Measurements from ENCODE around the gene CCDC177.
A peak's percentile ranks its signal among the peaks of the same experiment; 100 is the strongest.

GRCh38 chr14:69614592-69614991 is 39.9 kb upstream of the CCDC177 start:
- no peak for TF ChIP-seq CTCF (IDR thresholded peaks at IDR 0.05)
- TF ChIP-seq POLR2A (IDR thresholded peaks at IDR 0.05) = peak in 1 of 3 donors; percentile 39

All from body of pancreas (tissue), 4 donors.